Measurements from ENCODE around the gene PTPN9. TPM values are rescaled to one million over a fixed set of nuclear protein-coding genes. Genes with fewer than 3 reads are reported as not detected.

Gene PTPN9
- total RNA-seq, 1 donor from 2014 or later, result 36.2 TPM

- peaks cover 6% of the 10 kb centered on the region for H3K36me3 Mint-ChIP-seq
- H3K4me1 Mint-ChIP-seq, result peaks cover 9% of the 10 kb centered on the region
- no peak for TF ChIP-seq CTCF (IDR thresholded peaks at IDR 0.05; ENCODE audit: unreplicated experiment)
- DNase-seq (ENCODE audit: low spot score in 2 of 2, unreplicated experiment in 2 of 2), result no peak
- H3K27ac Mint-ChIP-seq, result peak overlapping the region; percentile 1
- H3K9me3 Mint-ChIP-seq, result no peaks in the 10 kb centered on the region
- no peak overlapping the region for H3K4me3 Mint-ChIP-seq
- H3K27me3 Mint-ChIP-seq (ENCODE audit: low read depth), result no peaks in the 10 kb centered on the region
Measured at GRCh38 chr15:75542386-75542797, 36.7 kb downstream of the PTPN9 start.

- Mint-ChIP-seq H3K27ac (peak overlapping the region; percentile 87), H3K27me3 (ENCODE audit: low read depth) (no peaks in the 10 kb centered on the region), H3K4me1 (peaks cover 12% of the 10 kb centered on the region), H3K9me3 (no peaks in the 10 kb centered on the region), H3K4me3 (no peak overlapping the region), H3K36me3 (no peaks in the 10 kb centered on the region)
- DNase-seq (ENCODE audit: low spot score in 2 of 2, unreplicated experiment in 2 of 2), result no peak
- no peak for TF ChIP-seq CTCF (IDR thresholded peaks at IDR 0.05; ENCODE audit: unreplicated experiment)
Measured at GRCh38 chr15:75538376-75538775, 40.7 kb downstream of the PTPN9 start.

GRCh38 chr15:75533945-75534344 is 45.2 kb downstream of the PTPN9 start:
- Mint-ChIP-seq H3K9me3 (no peaks in the 10 kb centered on the region), H3K4me3 (no peak overlapping the region), H3K4me1 (peaks cover 30% of the 10 kb centered on the region), H3K36me3 (no peaks in the 10 kb centered on the region), H3K27ac (peak overlapping the region; percentile 89), H3K27me3 (ENCODE audit: low read depth) (no peaks in the 10 kb centered on the region)
- DNase-seq (ENCODE audit: low spot score in 2 of 2, unreplicated experiment in 2 of 2), result no peak
- no peak for TF ChIP-seq CTCF (IDR thresholded peaks at IDR 0.05; ENCODE audit: unreplicated experiment)

- Mint-ChIP-seq H3K4me1 (peaks cover 21% of the 10 kb centered on the region), H3K27ac (peak overlapping the region; percentile 89), H3K4me3 (no peak overlapping the region), H3K36me3 (no peaks in the 10 kb centered on the region), H3K27me3 (ENCODE audit: low read depth) (no peaks in the 10 kb centered on the region), H3K9me3 (no peaks in the 10 kb centered on the region)
- peak; percentile 25 for TF ChIP-seq CTCF (IDR thresholded peaks at IDR 0.05; ENCODE audit: unreplicated experiment)
- DNase-seq (ENCODE audit: low spot score in 2 of 2, unreplicated experiment in 2 of 2), result no peak
Measured at GRCh38 chr15:75532413-75533250, 46.5 kb downstream of the PTPN9 start.

- no peak overlapping the region for H3K4me3 Mint-ChIP-seq
- peaks cover 13% of the 10 kb centered on the region for H3K36me3 Mint-ChIP-seq
- peak overlapping the region; percentile 82 for H3K27ac Mint-ChIP-seq
- peaks cover 21% of the 10 kb centered on the region for H3K4me1 Mint-ChIP-seq
- no peak for DNase-seq (ENCODE audit: low spot score in 2 of 2, unreplicated experiment in 2 of 2)
- TF ChIP-seq CTCF (IDR thresholded peaks at IDR 0.05; ENCODE audit: unreplicated experiment), result no peak
- no peaks in the 10 kb centered on the region for H3K9me3 Mint-ChIP-seq
- H3K27me3 Mint-ChIP-seq (ENCODE audit: low read depth), result no peaks in the 10 kb centered on the region
Measured at GRCh38 chr15:75531041-75531450, 48.1 kb downstream of the PTPN9 start.

All from mesothelial cell of epicardium (in vitro differentiated cells).